Measurements from ENCODE around the gene TUT1.
A peak's percentile ranks its signal among the peaks of the same experiment; 100 is the strongest.
"Not testable (repeated sequence)": the region's sequence is repeated elsewhere in the genome, so short reads cannot be mapped to it uniquely, and the experiment has no call there.

TUT1 gene

DNA sequence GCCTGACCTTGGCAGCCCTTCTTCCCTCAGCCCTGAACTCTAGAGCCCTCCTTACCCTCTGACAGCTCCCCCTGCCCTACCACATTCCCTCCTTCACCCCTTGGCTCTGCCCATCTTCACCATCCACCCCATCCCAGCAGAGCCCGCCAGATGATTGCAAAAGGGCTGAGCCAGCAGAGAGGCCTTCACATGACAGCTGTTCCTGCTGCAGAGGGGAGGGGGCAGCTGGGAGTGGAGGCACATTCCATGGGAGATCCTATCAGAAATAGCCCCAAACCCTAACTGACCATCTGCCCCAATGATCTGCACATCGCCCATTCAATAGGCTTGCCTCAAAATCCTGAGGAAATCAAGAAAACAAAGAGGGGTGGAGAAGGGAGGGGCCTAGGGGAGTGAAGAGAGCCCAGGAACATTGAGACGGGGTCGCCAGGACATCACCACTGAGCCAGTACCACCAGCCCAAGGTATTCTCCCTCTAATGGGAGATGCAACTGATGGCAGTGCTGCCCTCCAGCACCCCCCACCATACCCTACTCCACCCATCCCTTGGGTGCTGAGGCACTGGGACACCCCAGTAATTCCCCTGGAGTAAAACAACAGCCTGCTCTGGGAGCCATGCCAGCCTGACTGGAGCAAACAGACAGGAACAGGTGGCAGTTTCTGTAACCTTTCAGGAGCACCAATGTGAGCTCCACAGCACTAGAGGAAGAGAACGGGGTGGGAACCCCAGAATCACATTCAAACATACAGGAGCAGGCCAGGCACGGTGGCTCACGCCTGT is 36.7 kb downstream of the TUT1 start:
- no peak for DNase-seq

DNA sequence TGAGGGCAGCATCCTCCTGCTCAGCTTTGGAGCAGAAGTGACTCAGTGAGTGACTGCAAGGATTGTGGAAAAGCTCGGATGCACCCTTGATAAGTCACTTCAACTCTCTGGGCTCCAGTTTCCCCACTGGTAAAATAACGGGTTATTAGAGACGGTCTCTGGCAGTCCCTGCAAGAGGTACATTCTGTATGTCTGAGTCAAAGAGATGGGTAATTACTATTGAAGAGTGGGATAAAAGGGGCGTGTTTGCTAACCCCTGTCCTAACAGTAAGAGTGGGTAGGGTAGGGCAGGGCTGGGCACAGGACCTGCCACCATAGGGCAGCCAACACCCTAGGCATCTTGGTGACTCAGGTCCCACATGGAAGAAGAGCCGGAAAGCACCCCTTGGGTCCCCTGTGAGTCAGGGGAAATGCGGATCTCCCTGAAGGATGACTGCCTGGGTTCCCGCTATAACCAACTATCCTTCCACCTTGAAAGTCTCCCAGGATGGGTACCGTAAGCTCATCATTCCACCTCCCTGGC is 37.4 kb downstream of the TUT1 start:
- DNase-seq: peak; percentile 87

DNA sequence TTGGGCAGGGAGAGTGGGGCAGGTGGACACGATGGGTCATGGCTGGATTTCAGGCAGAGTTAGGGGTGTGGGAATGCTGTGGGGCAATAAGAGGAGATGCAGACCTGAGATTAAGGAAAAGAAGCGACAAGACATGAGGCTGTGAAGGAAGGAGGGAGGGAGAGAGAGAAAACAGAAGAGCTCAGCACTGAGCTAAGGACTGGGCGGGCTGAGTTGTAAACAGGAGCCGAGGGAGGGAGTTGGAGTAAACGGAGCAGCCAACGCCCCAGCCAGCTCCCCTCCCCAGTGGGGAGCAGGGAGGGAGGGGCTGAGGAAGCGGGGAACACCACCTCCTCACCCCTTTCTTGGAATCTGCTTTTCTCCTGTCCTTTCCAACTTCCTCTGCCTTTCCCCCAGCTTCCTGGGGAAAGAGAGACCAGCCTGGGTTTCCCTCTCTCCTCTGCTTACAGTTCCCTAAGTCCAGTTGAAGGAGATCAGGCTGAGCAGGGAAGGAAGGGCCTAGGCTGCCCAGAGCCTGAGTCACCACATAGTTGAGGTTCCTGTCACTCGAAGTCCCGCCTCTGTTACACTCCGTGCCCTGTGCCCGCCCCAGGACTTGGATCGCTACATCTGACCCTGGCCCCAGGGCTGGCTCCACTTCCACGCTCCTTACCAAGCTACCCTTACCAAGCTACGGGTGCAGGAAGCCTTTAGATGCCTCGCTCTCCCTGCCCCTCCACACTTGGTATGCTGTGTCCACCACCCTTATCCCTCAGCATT is 38.1 kb downstream of the TUT1 start:
- DNase-seq: peak; percentile 86

DNA sequence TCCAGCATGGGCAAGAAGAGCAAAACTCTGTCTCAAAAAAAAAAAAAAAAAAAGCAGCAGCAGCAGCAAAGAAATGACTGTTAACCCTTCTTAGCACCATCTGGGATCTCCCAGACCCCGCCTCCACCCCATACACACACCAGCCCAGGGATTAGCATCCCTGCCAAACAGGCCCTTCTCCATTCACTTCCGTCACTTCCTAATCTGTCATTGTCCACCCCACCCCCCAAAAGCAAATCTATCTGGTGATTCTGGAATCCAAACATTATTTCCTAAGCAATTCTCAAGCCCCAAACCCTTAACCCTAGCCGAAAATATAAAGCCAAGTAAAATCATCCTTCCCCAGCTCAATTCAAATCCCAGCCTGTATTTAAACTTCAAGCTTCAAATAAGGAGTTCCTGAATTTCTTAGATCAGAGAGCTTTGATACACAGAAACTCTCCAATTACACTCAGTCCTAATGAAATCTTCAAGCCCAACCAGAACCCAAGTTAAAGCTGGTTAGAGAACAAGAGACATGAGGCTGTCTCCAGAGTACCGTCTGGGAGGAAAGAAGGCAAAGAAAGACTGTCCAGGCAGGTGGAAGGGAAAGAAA is 38.7 kb downstream of the TUT1 start:
- DNase-seq: no peak

DNA sequence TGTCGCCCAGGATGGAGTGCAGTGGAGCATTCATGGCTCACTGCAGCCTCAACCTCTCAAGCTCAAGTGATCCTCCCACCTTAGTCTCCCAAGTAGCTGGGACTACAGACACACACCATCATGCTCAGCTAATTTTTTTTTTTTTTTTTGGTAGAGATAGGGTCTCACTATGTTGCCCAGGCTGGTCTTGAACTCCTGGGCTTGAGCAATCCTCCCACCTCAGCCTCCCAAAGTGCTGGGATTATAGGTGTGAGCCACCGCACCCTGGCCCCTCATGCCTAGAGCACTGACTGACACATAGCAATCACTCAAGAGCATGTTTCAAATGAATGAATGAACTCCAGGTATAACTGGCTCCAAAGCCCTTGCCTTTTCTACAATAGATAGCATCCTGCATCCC is 40.8 kb downstream of the TUT1 start:
- DNase-seq: not testable (repeated sequence)

DNA sequence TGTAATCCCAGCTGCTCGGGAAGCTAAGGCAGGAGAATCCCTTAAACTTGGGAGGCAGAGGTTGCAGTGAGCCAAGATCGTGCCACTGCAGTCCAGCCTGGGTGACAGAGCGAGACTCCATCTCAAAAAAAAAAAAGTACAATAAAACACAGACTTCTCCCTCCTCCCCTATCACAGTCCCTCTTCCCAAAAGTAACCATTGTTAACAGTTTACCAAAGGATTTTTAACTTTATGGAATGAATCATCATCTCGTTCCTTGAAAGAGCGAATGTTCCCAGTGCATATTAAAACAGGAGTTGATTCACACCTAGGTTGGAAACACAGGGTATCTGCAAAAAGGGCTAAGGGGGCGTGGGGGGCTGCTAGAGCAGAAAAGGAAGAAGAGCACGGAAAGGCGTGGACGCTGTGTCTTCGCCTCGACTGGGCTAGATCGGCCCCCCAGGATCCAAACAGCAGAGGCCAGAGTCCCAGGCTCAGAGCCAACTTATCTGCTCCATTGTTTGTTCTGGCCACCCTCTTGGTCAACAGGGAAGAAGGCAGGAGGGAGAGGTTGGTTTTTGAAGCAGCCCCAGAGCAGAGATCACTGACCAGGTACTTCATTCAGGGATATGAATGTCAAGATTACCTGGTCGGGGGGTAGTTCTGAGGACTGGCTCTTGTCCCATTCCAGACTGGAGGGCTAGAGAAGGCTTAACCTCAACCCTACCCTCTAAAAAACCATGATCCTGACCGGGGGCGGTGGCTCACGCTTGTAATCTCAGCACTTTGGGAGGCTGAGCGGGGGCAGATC is 42.6 kb downstream of the TUT1 start:
- no peak for DNase-seq

DNA sequence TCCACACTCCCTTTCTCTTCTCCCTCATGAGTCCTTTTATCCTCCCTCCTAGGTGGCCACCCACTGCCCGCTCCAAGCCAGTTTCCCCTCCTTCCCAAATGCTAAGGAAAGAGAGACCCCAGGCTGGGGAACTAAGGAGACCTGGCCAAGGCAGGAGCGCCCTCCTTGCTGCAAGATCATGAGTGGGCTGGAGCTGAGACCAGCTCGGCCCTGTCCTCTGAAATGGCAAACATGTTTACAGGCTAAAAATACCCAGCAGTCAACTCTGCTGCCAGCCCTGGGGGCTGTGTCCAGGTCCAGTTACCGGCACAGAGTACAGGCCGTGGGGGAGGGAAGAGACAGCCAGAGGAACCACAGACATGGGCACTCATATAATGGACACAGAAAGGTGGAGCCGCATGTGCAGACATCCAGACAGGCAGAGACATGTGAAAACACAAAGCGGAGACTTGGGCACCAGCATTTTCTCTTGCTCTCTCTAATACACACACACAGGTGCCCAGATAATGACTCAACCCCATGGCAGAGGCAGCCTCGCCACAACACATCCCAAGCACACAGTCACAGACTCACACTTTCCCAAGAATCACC is 43.5 kb downstream of the TUT1 start:
- no peak for DNase-seq

DNA sequence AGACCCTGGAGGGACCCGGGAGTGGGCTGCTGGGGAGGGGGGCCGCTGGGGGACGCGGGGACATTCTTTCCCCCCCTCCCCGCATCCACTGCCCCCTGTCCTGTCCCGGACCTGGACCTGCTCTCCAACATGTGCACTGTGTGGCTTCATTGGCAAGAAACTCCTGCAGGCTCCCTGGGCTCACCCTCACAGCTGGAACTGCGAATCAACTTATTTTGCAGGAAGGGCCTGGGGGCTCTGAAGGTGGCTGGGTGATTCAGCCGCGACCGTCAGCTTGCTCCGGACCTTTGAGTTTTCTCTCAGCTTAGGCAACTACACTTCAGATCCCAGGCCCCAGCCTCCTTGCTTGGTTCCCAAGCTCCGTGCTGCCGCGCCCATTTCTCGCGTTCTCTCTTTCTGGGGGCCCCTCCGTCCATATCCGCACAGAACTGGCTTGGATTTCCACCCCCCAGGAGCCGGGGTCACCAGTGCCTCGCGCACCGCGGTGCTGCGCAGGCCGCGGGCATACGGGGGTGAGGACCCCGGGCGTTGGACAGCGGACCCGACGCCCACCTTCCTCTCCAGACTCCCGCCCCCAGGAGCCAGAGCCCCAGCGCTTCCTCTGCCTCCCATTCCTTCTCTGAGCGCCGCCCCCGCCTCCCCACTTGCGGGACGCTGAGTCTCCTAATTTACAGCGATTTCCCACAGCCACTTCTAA is 44.2 kb downstream of the TUT1 start:
- peak; percentile 43 for DNase-seq

DNA sequence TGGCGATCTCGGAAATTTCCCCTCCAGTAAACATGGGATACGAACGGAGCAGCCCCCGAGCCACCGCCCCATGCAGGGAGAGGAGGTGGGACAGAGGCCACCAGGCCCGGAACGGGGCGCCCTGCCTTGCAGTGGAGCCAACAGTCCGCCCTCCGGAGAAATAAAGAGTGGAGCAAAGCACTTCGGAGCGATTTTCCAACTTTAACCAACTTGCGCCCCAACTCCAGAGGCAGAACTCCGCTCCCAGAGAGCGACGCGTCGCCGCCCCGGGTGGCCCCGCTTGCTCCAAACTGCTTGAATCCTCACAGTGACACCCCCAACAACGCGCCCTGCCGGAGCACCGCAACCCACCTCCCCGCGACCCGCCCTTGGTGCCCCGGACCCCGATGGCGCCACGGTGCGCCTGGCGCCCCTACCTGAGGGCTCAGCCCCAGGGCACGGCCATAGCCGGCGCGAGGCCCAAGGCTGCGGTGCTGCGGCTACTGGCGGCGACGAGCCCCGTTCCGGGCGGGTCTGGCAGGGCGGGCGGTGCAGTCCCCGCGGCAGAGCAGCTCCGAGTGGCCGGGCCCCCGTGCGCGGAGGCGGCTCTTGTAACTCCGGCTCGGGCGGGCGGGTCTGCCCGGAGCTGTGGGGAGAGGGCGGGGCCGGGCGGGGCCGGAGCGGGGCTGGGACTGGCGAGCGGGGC is 44.9 kb downstream of the TUT1 start, which contains the start of gene AHNAK:
AHNAK (minus strand) TSS at position 563 of the 685 bp plus-strand sequence. CDS start 10,708 bp downstream, outside the sequence.
- DNase-seq: peak; percentile 56

DNA sequence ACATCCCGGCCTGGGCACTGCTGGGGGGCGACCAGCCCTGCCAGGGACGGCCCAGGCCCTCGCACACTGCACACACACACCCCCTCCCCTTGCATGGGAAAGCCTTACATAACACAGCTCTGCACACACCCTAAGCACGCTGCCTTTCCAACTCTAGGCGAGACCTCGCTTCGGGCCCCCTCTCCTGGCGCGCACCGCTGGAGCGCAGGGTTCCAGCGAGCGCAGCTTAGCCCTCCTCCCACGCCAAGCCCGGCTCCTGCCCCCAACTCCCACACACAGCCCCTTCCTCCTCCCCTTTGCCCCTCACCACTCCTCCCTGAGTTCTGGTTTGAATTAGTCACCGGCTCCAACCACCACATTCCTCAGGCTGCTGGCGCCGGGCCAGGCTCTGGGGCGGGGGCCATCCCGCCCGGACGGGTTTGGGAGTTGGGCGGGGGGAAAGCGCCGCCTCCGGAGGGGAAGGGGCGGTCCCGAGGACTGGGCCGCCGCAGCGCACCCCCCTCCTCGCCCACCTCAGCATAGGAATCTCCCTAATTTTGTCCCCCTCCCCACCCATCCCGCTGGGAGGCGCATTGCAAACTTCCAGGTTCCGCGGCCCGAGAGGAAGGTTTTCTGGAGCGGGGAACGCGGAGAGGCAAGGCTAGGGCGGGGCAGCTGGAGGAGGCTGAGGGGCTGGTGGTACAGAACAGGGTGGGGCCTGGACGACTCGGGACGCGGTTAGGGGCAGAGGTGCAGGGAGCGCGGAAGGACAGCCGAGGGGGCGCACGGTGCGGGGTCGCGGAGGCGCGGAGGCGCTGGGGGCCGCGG is 45.7 kb downstream of the TUT1 start:
- DNase-seq: peak; percentile 91

DNA sequence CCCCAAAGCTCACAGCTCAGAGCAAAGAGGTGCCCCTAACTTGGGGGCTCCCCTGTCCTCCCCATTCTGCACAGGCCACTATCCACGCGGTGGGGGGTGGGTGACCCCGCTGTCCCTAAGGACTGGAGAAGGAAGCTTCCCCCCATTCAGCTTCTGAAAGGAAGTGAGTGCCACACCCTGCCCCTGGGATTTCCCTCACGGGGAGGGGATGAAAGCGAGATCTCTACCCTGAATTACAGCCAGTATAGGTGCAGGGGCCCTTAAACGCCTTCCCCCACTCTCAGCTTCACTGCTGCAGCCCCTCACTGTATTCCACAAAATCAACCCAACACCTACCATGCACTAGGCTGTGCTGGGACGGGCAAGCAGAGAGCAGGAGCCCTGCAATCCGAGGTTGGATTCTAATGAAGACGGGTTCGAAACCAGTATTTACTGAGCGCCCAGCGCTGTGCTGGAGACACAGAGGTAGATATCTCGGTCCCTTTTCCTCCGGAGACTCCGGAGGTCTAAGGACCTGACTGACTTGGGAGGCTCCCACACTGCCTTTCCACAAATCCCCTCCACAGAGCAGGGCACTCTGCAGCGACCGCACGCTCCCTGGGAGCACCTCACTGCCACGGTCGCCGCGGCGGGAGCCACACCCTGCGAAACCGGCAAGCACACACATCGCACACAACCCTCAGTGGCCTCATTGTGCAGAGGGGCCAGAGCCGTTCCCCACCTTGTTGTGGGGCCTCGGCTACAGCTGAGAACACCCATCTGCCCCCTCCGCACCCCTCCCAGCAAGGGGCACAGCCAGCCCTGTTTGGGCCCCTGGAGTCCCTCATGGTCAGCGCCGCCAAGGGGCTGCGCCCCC is 46.5 kb downstream of the TUT1 start:
- no peak for DNase-seq

DNA sequence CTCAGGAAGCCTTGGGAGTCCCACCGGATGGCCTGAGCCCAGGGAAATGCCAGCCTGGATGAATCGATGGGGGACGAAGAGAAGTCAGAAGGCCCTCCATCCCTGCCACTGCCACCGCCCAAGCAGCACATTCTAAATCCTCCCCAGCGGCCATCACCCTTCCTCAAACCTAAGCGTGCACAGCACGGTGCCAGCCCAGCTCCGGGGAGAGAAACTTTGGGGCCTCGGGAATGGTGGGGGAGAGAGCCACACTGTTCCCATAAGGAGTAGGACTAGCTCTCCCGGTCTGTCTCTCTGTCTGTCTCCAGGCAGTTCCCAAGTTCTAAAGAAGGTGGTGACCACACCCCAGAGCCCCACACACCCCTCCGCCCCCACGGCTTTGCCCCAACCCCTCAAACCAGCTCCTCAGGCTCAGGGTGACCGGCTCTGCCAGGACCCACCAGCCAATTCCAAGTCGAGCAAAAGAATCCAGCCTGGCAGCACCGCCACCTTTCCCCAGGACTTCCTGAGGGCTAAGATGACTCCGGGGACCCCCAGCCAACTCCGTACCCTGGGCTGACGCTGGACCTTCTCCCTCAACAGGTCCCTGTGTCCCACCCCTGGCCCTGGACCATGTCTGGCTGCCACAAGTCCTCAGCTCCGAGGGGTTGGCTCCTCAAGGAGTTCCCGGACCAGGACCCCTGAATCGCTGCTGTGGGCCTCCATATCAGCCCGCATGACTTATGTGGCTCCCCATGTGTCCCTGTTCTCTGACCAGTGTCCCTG is 47.5 kb downstream of the TUT1 start:
- DNase-seq: no peak

DNA sequence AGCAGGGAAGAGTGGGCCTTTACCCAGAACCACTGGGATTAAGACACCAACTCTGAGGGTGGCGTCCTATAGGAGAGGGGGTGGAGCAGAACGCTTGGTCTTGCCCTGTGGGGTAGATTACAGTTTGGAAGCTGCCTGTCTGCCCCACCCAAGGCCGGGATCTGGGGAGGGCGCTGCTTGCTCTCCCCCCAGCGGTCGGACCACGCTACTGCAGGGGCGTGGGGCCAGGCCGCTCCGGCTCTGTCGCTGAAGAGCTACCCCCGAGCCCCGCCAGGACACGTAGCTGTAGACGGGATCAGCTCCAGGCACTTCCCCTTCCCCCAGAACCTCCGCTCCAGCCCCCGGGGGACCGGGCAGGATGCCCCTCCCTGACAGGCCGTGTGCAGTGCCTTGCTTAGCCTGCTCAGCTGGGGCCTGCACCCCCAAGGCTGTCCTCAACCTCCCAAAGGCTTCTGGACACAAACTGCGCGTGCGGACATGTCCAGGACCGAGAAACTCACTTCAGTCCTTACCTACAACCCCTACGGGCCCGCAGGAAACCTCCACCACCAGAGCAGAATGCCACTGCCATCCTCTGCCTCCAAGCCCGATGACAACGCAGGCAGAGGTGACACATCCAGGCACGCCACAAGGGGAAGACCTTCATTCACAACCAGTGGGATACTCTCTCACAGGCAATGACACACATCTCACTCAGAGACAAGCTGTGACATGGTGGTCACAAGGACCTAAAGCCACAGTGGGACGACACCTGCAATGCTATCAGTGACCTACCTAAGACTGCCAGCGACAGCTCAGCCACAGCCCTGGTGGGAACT is 48.4 kb downstream of the TUT1 start:
- peak; percentile 80 for DNase-seq

DNA sequence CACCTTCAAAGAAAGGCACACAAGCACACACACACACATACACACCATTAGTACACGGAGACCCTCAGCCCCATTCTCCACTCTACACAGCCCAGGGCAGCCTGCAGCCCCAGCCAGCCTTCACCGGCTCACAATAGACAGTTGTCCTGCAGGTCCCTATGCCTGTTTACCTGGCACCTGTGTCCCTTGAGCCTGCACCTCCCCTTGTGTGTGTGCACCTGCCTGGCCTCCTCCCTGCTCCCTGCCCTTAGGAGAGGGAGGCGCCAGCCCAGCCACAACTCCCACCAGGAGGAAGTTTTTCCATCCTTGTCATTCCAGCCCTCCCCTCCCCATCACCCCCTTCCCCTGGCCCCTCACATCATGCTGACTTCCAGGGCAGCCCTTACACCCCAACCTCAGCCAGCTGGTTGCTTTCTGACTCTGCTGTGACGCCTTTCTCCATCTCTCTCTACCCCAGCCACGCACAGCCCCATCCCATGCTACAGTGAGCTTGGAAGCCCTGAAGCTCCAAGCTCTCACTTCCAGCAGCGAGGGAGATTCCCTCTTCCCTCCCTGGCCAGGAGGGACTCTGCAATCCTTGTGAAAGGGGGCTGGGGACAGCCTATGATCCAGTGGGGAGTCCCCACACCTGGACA is 49.1 kb downstream of the TUT1 start:
- no peak for DNase-seq

DNA sequence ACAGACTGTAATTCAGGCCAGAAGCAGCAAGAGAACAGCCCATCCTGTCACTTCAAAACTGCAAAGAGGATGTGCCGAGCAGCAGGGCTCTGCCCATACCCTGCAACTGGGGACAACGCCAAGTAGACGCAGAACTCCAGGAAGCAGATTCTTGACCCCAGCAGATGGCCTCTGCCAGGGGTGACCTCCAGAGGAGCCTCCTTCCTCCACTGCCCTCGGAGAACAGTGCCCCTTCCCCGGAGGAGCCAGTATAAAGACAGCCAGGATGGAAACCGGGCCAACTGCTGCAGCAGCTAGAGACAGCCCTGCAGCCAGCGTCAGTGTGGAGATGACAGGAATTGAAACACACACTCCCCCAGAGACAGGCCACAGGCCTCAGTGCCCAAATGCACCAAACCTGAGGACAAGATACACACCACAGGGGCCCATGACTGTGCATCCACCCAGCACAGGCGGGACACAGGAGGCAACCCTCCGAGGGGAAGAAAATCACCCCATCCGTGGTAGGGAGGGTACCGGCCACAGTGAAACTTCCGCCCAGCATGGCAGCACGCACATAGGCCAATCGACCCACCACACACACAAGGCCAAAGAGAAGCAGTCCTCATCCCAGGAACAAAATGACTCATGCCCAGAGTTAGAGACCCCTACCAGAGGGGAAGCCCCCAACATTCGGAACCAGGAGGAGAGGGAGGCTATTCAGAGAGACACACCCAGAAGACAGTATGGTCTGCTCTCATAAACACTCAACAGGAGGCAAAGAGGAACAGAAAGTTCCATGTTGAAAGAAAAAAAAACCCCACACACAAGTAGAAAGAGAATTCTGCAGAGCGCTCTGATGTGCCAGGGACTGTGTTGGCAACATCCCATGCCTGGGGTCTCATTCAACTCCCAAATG is 50.3 kb downstream of the TUT1 start:
- DNase-seq: no peak
